Middle frontal gyrus (tissue), 1 donor: ENCODE results near the gene B4GALT1.

Experiments
- DNase-seq: peaks from one replicate; pipeline ENCODE4 v3.0.0-alpha.2; 2015; ENCODE audit warnings: low spot score; ENCODE audit errors: extremely low spot score

B4GALT1 gene

DNA sequence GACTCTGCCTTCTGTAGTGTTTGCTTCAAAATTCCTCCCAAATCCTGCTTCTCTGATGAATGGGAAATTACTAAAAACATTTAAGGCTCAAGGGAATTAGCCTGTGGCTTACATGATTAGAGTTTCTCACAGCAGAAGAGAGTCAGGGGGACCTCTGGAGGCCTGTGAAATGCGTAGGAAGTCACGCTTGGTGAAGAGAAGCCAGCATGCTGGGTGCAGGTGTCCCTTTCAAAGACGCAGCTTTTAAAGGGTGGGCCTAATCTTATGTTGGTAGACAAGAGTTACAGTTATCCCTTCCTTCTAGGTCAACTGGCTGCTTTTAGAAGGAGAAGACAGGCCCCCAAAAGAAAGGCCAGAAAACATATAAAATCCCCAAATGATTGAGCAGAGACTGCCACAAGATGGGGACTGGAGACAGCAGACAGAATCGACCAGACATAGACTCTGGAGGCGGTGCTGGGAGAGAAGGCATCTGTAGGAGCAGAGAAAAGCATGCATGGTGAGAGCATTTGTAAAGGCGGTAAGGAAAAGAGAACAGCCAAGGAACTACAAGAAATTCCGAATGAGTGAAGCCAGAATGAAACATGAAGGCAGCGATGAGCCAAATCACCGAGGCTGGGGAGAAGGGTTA, 42.3 kb downstream of the B4GALT1 start:
- no peak for DNase-seq

GRCh38 chr9:33124046-33124445, 43.1 kb downstream of the B4GALT1 start:
- DNase-seq: no peak

GRCh38 chr9:33123407-33124031, 43.6 kb downstream of the B4GALT1 start:
- no peak for DNase-seq

- no peak for DNase-seq
These were observed 46.5 kb downstream of the B4GALT1 start for GRCh38 chr9:33120620-33121019.

- DNase-seq: no peak
These were observed 49.3 kb downstream of the B4GALT1 start for GRCh38 chr9:33117796-33118195.

DNA sequence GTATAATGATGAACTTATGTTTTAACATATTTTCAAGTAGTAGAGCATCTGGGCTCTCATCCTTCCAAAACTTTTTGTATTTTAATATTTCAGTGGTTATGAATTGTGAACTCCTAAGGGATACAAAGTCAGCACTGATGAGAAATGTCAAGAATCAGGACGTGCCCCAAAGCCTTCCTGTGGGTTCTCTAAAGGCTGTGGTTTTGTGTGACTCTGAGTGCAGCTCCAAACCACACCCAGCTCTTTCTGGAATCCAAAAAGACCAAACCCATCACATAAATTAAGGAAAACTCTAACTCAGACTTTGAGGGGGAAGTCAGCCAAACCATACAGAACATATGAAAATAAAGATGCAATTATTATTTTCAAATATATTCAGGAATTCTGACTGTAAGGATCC, 49.8 kb downstream of the B4GALT1 start:
- no peak for DNase-seq

DNA sequence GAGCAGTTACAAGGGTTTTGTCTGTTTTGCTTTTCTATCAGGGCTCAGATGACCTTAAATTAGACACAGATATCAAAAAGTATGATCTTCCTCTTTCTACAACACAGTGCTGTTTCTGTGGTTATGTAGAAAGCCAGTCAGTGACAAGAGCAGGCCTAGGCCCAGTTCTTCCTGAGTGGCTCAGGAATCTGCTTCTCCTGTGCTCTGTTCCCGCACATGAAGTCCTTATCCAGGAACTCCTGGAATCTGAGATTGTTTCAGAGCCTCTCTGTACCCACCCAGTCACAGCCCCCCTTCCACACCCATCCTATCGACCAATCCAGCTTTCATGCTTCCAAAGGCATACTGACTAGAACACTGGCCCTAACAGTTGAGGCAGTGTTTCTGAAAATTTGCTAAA, 50.3 kb downstream of the B4GALT1 start:
- DNase-seq: no peak

GRCh38 chr9:33114746-33115145, 52.4 kb downstream of the B4GALT1 start:
- no peak for DNase-seq

- DNase-seq: no peak
These were observed 53.2 kb downstream of the B4GALT1 start for GRCh38 chr9:33113799-33114547.

DNA sequence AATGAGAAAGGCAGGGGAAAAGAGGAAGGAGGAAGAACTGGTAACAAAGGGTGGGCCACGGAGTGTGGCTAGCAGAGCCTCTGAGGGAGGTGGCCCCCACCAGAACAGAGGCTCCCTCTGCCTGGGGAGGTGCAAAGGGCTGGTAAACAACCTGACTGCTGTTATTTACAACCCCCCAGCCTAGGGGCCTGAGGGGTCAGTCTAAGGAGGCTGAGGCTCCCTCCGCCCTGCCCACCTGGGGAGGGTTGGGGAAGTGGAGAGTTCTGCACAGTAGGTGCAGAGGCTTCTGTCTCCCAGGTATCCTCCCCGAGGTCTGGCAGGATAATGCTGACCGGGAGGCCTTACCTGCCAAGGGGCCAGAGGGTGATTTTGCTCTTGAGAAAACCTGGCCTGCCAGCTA, 55.0 kb downstream of the B4GALT1 start:
- no peak for DNase-seq

DNA sequence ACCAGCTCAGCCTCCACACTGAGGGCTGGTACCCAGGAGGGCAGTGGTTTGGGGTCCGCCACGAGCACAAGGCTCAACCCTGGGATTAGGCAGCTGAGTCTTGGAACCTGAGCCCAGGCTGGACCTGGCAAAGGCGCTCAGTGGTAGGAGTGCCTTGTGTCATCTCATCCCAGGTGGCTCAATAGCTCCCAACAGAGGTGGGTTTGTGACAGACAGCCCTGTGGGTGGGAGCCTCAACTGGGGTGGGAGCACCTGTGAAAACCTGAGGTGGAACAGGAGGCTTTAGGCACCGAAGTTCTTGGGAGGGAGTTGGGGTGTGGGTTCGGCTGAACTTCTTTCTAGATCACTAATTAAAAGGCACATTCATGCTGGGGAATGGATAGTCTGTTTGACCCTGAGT, 55.5 kb downstream of the B4GALT1 start:
- no peak for DNase-seq

- no peak for DNase-seq
These were observed 56.5 kb downstream of the B4GALT1 start for GRCh38 chr9:33110686-33111085.

DNA sequence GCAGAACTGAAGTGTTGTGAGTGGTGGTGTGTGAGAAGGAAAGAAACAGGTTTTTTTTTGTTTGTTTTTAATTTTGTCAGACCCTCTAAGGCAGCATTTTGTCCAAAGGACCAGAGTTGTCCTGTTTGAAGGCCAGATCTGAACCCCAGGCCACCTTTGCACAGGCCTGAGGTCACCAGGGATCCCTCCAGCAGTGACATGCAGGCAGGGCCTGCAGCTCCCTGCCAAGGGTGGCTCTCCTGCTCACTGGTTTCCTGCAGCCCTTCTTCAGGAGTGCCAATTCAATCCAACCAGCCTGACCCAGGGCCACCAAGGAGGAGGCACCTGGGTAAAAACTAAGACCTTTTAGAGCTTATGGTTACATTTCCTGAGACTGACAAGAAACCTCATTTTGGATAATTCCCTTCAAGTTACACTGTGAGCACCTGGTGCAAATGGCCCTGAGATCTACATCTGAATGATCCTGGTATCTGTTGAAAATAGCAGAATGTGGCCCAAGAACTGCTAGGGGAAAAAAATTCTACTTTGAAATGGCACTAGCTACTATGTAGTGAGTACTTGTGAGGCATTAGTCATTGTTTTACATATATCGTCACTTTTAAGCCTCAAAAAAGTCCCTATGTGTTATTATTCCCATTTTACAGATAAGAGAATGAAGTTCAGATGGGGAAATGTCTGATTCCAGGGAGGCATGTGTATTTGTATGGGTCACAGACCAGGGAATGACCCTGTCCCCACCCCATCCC, 57.1 kb downstream of the B4GALT1 start:
- DNase-seq: no peak

DNA sequence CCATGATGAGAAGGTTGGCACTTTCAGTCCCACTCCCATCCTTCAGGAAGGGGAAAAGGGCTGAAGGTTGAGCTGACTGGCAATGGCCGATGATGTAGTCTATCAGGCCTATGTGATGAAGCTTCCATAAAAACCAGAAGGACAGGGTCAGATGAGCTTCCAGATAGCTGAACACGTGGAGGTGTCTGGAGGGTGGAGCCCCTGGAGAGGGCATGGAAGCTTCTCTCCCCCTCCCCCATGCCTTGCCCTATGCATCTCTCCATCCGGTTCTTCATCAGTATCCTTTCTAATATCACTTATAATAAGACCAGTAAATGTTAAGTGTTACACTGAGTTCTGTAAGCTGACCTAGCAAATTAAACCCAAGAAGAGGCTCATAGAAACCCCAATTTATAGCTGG, 58.0 kb downstream of the B4GALT1 start:
- no peak for DNase-seq

DNA sequence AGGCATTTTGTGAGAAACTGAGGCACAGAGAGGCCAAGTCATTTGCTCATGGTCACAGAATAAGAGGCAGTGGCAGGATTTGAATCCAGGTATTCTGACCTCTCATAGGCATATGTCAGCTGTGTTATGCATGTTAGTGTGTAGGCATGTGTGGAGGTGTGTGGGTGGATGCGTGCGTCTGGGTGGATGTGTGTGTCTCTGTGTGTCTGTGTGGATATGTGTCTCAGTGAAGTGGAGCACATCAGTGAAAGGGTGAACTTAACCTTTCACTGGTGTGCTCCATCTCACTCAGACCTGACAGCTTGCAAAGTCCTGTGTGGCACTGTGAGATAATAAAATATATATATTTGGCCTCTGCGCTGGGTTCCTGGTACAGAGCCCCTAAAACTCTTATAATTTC, 58.7 kb downstream of the B4GALT1 start:
- no peak for DNase-seq

- no peak for DNase-seq
These were observed 59.4 kb downstream of the B4GALT1 start for GRCh38 chr9:33107762-33108161.

- no peak for DNase-seq
These were observed 60.1 kb downstream of the B4GALT1 start for GRCh38 chr9:33106827-33107621.

DNA sequence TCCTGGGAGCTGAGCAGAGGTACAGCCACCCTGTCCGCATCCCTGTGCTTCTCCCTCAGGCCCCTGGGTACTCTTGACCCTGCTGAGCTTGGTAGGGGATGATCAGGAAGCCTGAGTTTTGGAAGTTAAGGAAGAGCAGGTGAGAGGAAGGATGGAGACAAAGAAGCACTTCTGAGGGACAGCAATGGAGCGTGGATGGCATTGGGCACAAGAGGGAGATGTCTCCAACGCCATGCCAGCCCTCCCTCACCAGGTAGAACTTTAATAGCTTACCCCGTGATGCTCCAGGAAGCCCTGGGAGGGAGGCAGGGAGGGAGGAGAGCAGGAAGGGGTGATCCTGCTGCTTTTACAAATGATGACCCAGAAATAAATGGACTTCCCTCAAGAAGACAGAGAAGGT, 60.8 kb downstream of the B4GALT1 start:
- no peak for DNase-seq

- no peak for DNase-seq
These were observed 61.2 kb downstream of the B4GALT1 start for GRCh38 chr9:33105959-33106358.

GRCh38 chr9:33105504-33105903, 61.6 kb downstream of the B4GALT1 start:
- DNase-seq: no peak

- DNase-seq: no peak
These were observed 62.7 kb downstream of the B4GALT1 start for GRCh38 chr9:33104401-33104800.
